ENCODE results near the gene SEMA4A.

GRCh38 chr1:156195853-156196252, 42.5 kb downstream of the SEMA4A start:
- no peak for TF ChIP-seq POLR2A (IDR thresholded peaks at IDR 0.05; ENCODE audit: low read length)
- no peak for TF ChIP-seq GATA1 (IDR thresholded peaks at IDR 0.05; ENCODE audit: low read depth, low read length)

Data from erythroblast (primary cell).